Naive thymus-derived CD4-positive, alpha-beta T cell (primary cell): ENCODE results near the gene IKZF1. TPM values are rescaled to one million over a fixed set of nuclear protein-coding genes. Genes with fewer than 3 reads are reported as not detected.

Experiments
- ATAC-seq: fragments of 150-1000 bp; cut with Tn5 transposase; 2 replicates; pipeline ENCODE4 v1.10.0; 2021; ENCODE audit warnings: mild to moderate bottlenecking, moderate library complexity
- CTCF ChIA-PET: fragments of 350-600 bp; sonication (Branson Sonifier 250); formaldehyde crosslinking; loops from one replicate; lab custom pipeline; 2021; ENCODE audit warnings: antibody characterized with exemption; lab: Charles Lee
- POLR2A ChIA-PET: fragments of 350-600 bp; sonication (Branson Sonifier 250); formaldehyde crosslinking; loops from one replicate; lab custom pipeline; 2021; ENCODE audit warnings: antibody characterized with exemption, inconsistent platforms; lab: Charles Lee
- DNase-seq, 9 donors: peaks; one replicate each; pipeline versions ENCODE4 v3.0.0 to v3.0.0-alpha.2; 2020 to 2022; ENCODE audit warnings: mixed read lengths in 1 of 9
- H3K27ac ChIP-seq: one replicate; pipeline ENCODE4 v1.7.0; 2013; ENCODE audit warnings: mild to moderate bottlenecking, low read depth, low read length, moderate library complexity
- H3K27me3 ChIP-seq, 2 donors: one replicate each; pipeline ENCODE4 v1.7.0; 2013; ENCODE audit warnings: low read length in 2 of 2, mild to moderate bottlenecking in 2 of 2, moderate library complexity in 2 of 2; ENCODE audit not compliant: control insufficient read depth in 2 of 2, insufficient read depth in 2 of 2
- H3K36me3 ChIP-seq, 3 experiments: 1 replicate in 2 of 3; 2 replicates in 1 of 3; pipeline ENCODE4 v1.7.0; 2013; ENCODE audit warnings: low read length in 3 of 3, mild to moderate bottlenecking in 3 of 3, moderate library complexity in 1 of 3; ENCODE audit not compliant: insufficient read depth in 3 of 3, control insufficient read depth in 2 of 3
- H3K4me1 ChIP-seq, 2 donors: one replicate each; pipeline ENCODE4 v1.7.0; 2013; ENCODE audit warnings: low read length in 2 of 2, mild to moderate bottlenecking in 2 of 2, moderate library complexity in 1 of 2; ENCODE audit not compliant: control insufficient read depth in 2 of 2, insufficient read depth in 2 of 2
- H3K4me3 ChIP-seq: 2 replicates; pipeline ENCODE4 v1.7.0; 2013; ENCODE audit warnings: mild to moderate bottlenecking, low read length
- H3K9me3 ChIP-seq, 3 experiments: 1 replicate in 2 of 3; 2 replicates in 1 of 3; pipeline ENCODE4 v1.7.0; 2013; ENCODE audit warnings: low read length in 3 of 3; ENCODE audit not compliant: control insufficient read depth in 2 of 3
- H3K27ac Mint-ChIP-seq, 9 donors: one replicate each; pipeline ENCODE4 v1.8.0; 2020 to 2022; ENCODE audit warnings: mixed read lengths in 9 of 9, mild to moderate bottlenecking in 8 of 9, moderate library complexity in 5 of 9, inconsistent platforms in 2 of 9
- H3K27me3 Mint-ChIP-seq, 5 donors: one replicate each; pipeline ENCODE4 v1.8.0; 2021 to 2022; ENCODE audit warnings: mixed read lengths in 5 of 5, mild to moderate bottlenecking in 1 of 5
- H3K36me3 Mint-ChIP-seq, 5 donors: one replicate each; pipeline ENCODE4 v1.8.0; 2020 to 2022; ENCODE audit warnings: mixed read lengths in 5 of 5, mild to moderate bottlenecking in 3 of 5, inconsistent platforms in 1 of 5
- H3K4me1 Mint-ChIP-seq, 7 donors: one replicate each; pipeline ENCODE4 v1.8.0; 2020 to 2022; ENCODE audit warnings: mixed read lengths in 7 of 7, mild to moderate bottlenecking in 3 of 7, inconsistent platforms in 1 of 7
- H3K4me3 Mint-ChIP-seq, 10 donors: one replicate each; pipeline ENCODE4 v1.8.0; 2020 to 2022; ENCODE audit warnings: mild to moderate bottlenecking in 10 of 10, mixed read lengths in 10 of 10, moderate library complexity in 6 of 10, inconsistent platforms in 2 of 10
- H3K9me3 Mint-ChIP-seq, 11 donors: one replicate each; pipeline ENCODE4 v1.8.0; 2020 to 2022; ENCODE audit warnings: mixed read lengths in 11 of 11, mild to moderate bottlenecking in 4 of 11, inconsistent platforms in 1 of 11, moderate library complexity in 1 of 11
- intact Hi-C, 2 donors: fragments of 100-400 bp; cut with micrococcal nuclease; formaldehyde crosslinking; loops; one replicate each; pipeline ENCODE4 v1.15.1; 2023
- polyA plus RNA-seq, 2 donors: library from polyadenylated mRNA; unstranded; fragments of 300-500 nt; fragmentation: Illumina TruSeq; gene quantifications; one replicate each; pipeline ENCODE4 v1.2.3, GENCODE V29; 2021
- total RNA-seq, 6 experiments: library from RNA in 5 of 6; stranded (reverse) in 5 of 6; gene quantifications; 1 replicate in 5 of 6; 2 replicates in 1 of 6; pipeline ENCODE4 v1.2.3 and lab custom pipeline; 2021 to 2026

The IKZF1 gene
- total and polyA plus RNA-seq, 7 experiments from 2014 or later = 258 to 548 (median 434) TPM

GRCh38 chr7:50284296-50284695 lies 20.2 kb upstream of the IKZF1 start:
- peaks cover 0 to 11% (median 0%) of the 10 kb centered on the region in 5 donors for H3K36me3 Mint-ChIP-seq
- H3K27me3 Mint-ChIP-seq = no peaks in the 10 kb centered on the region
- Histone ChIP-seq H3K4me1 (peaks cover 19 to 29% of the 10 kb centered on the region in 2 donors), H3K27me3 (no peaks in the 10 kb centered on the region), H3K4me3 (no peak overlapping the region), H3K27ac (no peak overlapping the region), H3K9me3 (no peaks in the 10 kb centered on the region), H3K36me3 (no peaks in the 10 kb centered on the region)
- peaks cover 31 to 72% (median 57%) of the 10 kb centered on the region in 7 donors for H3K4me1 Mint-ChIP-seq
- peak overlapping the region in 8 of 9 donors; percentile 3 to 91 (median 50) for H3K27ac Mint-ChIP-seq
- no peak for DNase-seq
- ChIA-PET CTCF (no interaction called here), POLR2A (interaction anchor here (0.5 to 27.7 kb wide), 6 partner anchors 9 to 58 kb away, joined by 3 to 1000 read pairs (median 18); partner anchors contain the start of gene IKZF1)
- ATAC-seq = peak; percentile 44
- H3K9me3 Mint-ChIP-seq = peaks cover 0 to 5% (median 0%) of the 10 kb centered on the region in 11 donors
- intact Hi-C loops = no loop called here
- H3K4me3 Mint-ChIP-seq = peak overlapping the region in 3 of 10 donors; percentile 8 to 19 (median 16)

- H3K9me3 ChIP-seq = no peaks in the 10 kb centered on the region
- H3K4me3 Mint-ChIP-seq = peak overlapping the region in 1 of 10 donors; percentile 16
- H3K36me3 Mint-ChIP-seq = peaks cover 0 to 9% (median 0%) of the 10 kb centered on the region in 5 donors
- H3K27me3 Mint-ChIP-seq = no peaks in the 10 kb centered on the region
- POLR2A ChIA-PET = interaction anchor here (3.7 to 39.6 kb wide), 2 partner anchors 12 to 14 kb away, joined by 15 to 1000 read pairs; no protein-coding TSS in a partner anchor
- intact Hi-C loops = no loop called here
- CTCF ChIA-PET = interaction anchor here (1.0 kb wide), 1 partner anchor 80 kb away, joined by 3 read pairs; no protein-coding TSS in a partner anchor
- H3K27ac ChIP-seq = no peak overlapping the region
- H3K27me3 ChIP-seq = no peaks in the 10 kb centered on the region
- DNase-seq (no peak), ATAC-seq (no peak)
- H3K36me3 ChIP-seq = no peaks in the 10 kb centered on the region
- peak overlapping the region in 3 of 9 donors; percentile 51 to 91 (median 57) for H3K27ac Mint-ChIP-seq
- peaks cover 19 to 29% of the 10 kb centered on the region in 2 donors for H3K4me1 ChIP-seq
- no peak overlapping the region for H3K4me3 ChIP-seq
- H3K9me3 Mint-ChIP-seq = peaks cover 0 to 3% (median 0%) of the 10 kb centered on the region in 11 donors
- peaks cover 35 to 73% (median 57%) of the 10 kb centered on the region in 7 donors for H3K4me1 Mint-ChIP-seq
Measured at GRCh38 chr7:50285269-50285668, 19.2 kb upstream of the IKZF1 start.

GRCh38 chr7:50287129-50287528 lies 17.4 kb upstream of the IKZF1 start:
- peaks cover 22 to 63% (median 45%) of the 10 kb centered on the region in 7 donors for H3K4me1 Mint-ChIP-seq
- no peak for DNase-seq
- intact Hi-C loops = no loop called here
- no peaks in the 10 kb centered on the region for H3K27me3 Mint-ChIP-seq
- H3K9me3 Mint-ChIP-seq = peaks cover 0 to 3% (median 0%) of the 10 kb centered on the region in 11 donors
- Histone ChIP-seq H3K36me3 (no peaks in the 10 kb centered on the region), H3K4me1 (peaks cover 10 to 14% of the 10 kb centered on the region in 2 donors), H3K4me3 (no peak overlapping the region), H3K9me3 (no peaks in the 10 kb centered on the region), H3K27ac (no peak overlapping the region), H3K27me3 (no peaks in the 10 kb centered on the region)
- CTCF ChIA-PET = no interaction called here
- H3K27ac Mint-ChIP-seq = peak overlapping the region in 1 of 9 donors; percentile 57
- POLR2A ChIA-PET = interaction anchor here (1.1 to 39.6 kb wide), 4 partner anchors 9 to 86 kb away, joined by 3 to 1000 read pairs (median 10); no protein-coding TSS in a partner anchor
- no peak for ATAC-seq
- H3K36me3 Mint-ChIP-seq = peaks cover 0 to 5% (median 0%) of the 10 kb centered on the region in 5 donors
- H3K4me3 Mint-ChIP-seq = no peak overlapping the region

GRCh38 chr7:50292165-50292757 lies 12.3 kb upstream of the IKZF1 start:
- ATAC-seq = no peak
- Mint-ChIP-seq H3K4me1 (peaks cover 17 to 64% (median 33%) of the 10 kb centered on the region in 7 donors), H3K27ac (no peak overlapping the region), H3K4me3 (no peak overlapping the region), H3K9me3 (peaks cover 0 to 4% (median 0%) of the 10 kb centered on the region in 11 donors), H3K27me3 (peaks cover 0 to 7% (median 0%) of the 10 kb centered on the region in 5 donors), H3K36me3 (peaks cover 0 to 8% (median 0%) of the 10 kb centered on the region in 5 donors)
- ChIA-PET POLR2A (interaction anchor here (1.1 to 44.3 kb wide), 7 partner anchors 8 to 85 kb away, joined by 3 to 2368 read pairs (median 9); partner anchors contain the start of gene IKZF1), CTCF (interaction anchor here (1.1 to 1.4 kb wide), 3 partner anchors 10 to 23 kb away, joined by 3 to 4 read pairs (median 3); no protein-coding TSS in a partner anchor)
- intact Hi-C loops = loop anchor here in 1 of 2 donors (1.0 kb wide), 1 partner anchor 8 kb away; no protein-coding TSS in a partner anchor
- Histone ChIP-seq H3K9me3 (no peaks in the 10 kb centered on the region), H3K27ac (no peak overlapping the region), H3K27me3 (no peaks in the 10 kb centered on the region), H3K4me1 (peaks cover 0 to 7% of the 10 kb centered on the region in 2 donors), H3K4me3 (no peak overlapping the region), H3K36me3 (no peaks in the 10 kb centered on the region)
- DNase-seq = no peak

GRCh38 chr7:50292763-50293162 lies 11.8 kb upstream of the IKZF1 start:
- intact Hi-C loops = loop anchor here in 1 of 2 donors (1.0 kb wide), 1 partner anchor 8 kb away; no protein-coding TSS in a partner anchor
- Histone ChIP-seq H3K27ac (no peak overlapping the region), H3K4me1 (peaks cover 0 to 9% of the 10 kb centered on the region in 2 donors), H3K4me3 (no peak overlapping the region), H3K9me3 (no peaks in the 10 kb centered on the region), H3K36me3 (no peaks in the 10 kb centered on the region), H3K27me3 (no peaks in the 10 kb centered on the region)
- H3K4me1 Mint-ChIP-seq = peaks cover 14 to 64% (median 38%) of the 10 kb centered on the region in 7 donors
- no peak for ATAC-seq
- CTCF ChIA-PET = interaction anchor here (1.1 to 1.2 kb wide), 2 partner anchors 18 to 26 kb away, joined by 3 read pairs; no protein-coding TSS in a partner anchor
- H3K9me3 Mint-ChIP-seq = peaks cover 0 to 4% (median 0%) of the 10 kb centered on the region in 11 donors
- no peak for DNase-seq
- no peak overlapping the region for H3K4me3 Mint-ChIP-seq
- POLR2A ChIA-PET = interaction anchor here (0.8 to 44.3 kb wide), 6 partner anchors 8 to 85 kb away, joined by 3 to 2368 read pairs (median 10); partner anchors contain the start of gene IKZF1
- no peak overlapping the region for H3K27ac Mint-ChIP-seq
- peaks cover 0 to 7% (median 0%) of the 10 kb centered on the region in 5 donors for H3K27me3 Mint-ChIP-seq
- peaks cover 0 to 8% (median 0%) of the 10 kb centered on the region in 5 donors for H3K36me3 Mint-ChIP-seq

- no peaks in the 10 kb centered on the region for H3K36me3 ChIP-seq
- H3K36me3 Mint-ChIP-seq = peaks cover 0 to 8% (median 0%) of the 10 kb centered on the region in 5 donors
- peaks cover 15 to 65% (median 43%) of the 10 kb centered on the region in 7 donors for H3K4me1 Mint-ChIP-seq
- H3K4me1 ChIP-seq = peaks cover 0 to 9% of the 10 kb centered on the region in 2 donors
- ATAC-seq (no peak), DNase-seq (no peak)
- no peaks in the 10 kb centered on the region for H3K9me3 ChIP-seq
- H3K27me3 ChIP-seq = no peaks in the 10 kb centered on the region
- intact Hi-C loops = no loop called here
- peak overlapping the region in 1 of 9 donors; percentile 26 for H3K27ac Mint-ChIP-seq
- POLR2A ChIA-PET = interaction anchor here (0.8 to 44.3 kb wide), 7 partner anchors 8 to 86 kb away, joined by 3 to 2368 read pairs (median 9); partner anchors contain the start of gene IKZF1
- H3K4me3 ChIP-seq = no peak overlapping the region
- H3K9me3 Mint-ChIP-seq = peaks cover 0 to 4% (median 0%) of the 10 kb centered on the region in 11 donors
- H3K4me3 Mint-ChIP-seq = no peak overlapping the region
- H3K27me3 Mint-ChIP-seq = peaks cover 0 to 7% (median 0%) of the 10 kb centered on the region in 5 donors
- CTCF ChIA-PET = interaction anchor here (0.7 to 1.2 kb wide), 2 partner anchors 21 to 27 kb away, joined by 3 to 4 read pairs; no protein-coding TSS in a partner anchor
- no peak overlapping the region for H3K27ac ChIP-seq
Measured at GRCh38 chr7:50293509-50294179, 10.9 kb upstream of the IKZF1 start.
